HG03064 (cell line): ENCODE data around the gene DESI2.

Experiments used
- ATAC-seq: cut with Tn5 transposase; IDR thresholded peaks from one replicate; pipeline ENCODE4 v1.9.1; 2021; ENCODE audit warnings: low read depth; ENCODE audit not compliant: unreplicated experiment

Gene DESI2

GRCh38 chr1:244652623-244653438, at the start of gene DESI2:
Gene DESI2 (plus strand): TSS chr1:244653126. CDS start chr1:244653314, 188 bp downstream.
- peak; percentile 97 for ATAC-seq

GRCh38 chr1:244603498-244603897, 49.4 kb upstream of the DESI2 start:
- no peak for ATAC-seq

- ATAC-seq: no peak
Measured at GRCh38 chr1:244605835-244606370, 47.0 kb upstream of the DESI2 start.

- no peak for ATAC-seq
Measured at GRCh38 chr1:244614113-244614836, 38.7 kb upstream of the DESI2 start.

GRCh38 chr1:244614879-244615278, 38.0 kb upstream of the DESI2 start:
- ATAC-seq: no peak

GRCh38 chr1:244615301-244615700, 37.6 kb upstream of the DESI2 start:
- ATAC-seq: no peak

GRCh38 chr1:244626709-244627108, 26.2 kb upstream of the DESI2 start:
- ATAC-seq: no peak

- no peak for ATAC-seq
Measured at GRCh38 chr1:244628789-244629188, 24.1 kb upstream of the DESI2 start.

GRCh38 chr1:244633140-244633539, 19.8 kb upstream of the DESI2 start:
- no peak for ATAC-seq

GRCh38 chr1:244634546-244634945, 18.4 kb upstream of the DESI2 start:
- ATAC-seq: no peak

- ATAC-seq: no peak
Measured at GRCh38 chr1:244636488-244637259, 16.3 kb upstream of the DESI2 start.

GRCh38 chr1:244639561-244639960, 13.4 kb upstream of the DESI2 start:
- no peak for ATAC-seq

GRCh38 chr1:244640917-244641316, 12.0 kb upstream of the DESI2 start:
- ATAC-seq: no peak

- ATAC-seq: no peak
Measured at GRCh38 chr1:244642526-244642925, 10.4 kb upstream of the DESI2 start.

GRCh38 chr1:244642988-244643387, 9.9 kb upstream of the DESI2 start:
- ATAC-seq: no peak

- no peak for ATAC-seq
Measured at GRCh38 chr1:244645414-244645813, 7.5 kb upstream of the DESI2 start.

- ATAC-seq: no peak
Measured at GRCh38 chr1:244645890-244646289, 7.0 kb upstream of the DESI2 start.

GRCh38 chr1:244647819-244648218, 5.1 kb upstream of the DESI2 start:
- ATAC-seq: no peak

GRCh38 chr1:244651956-244652622, 837 bp upstream of the DESI2 start:
- ATAC-seq: no peak

GRCh38 chr1:244653439-244654107, 647 bp downstream of the DESI2 start:
- ATAC-seq: no peak
